ENCODE measurements around the gene STAT3. TPM values are rescaled to one million over a fixed set of nuclear protein-coding genes. Genes with fewer than 3 reads are reported as not detected.
A peak's percentile ranks its signal among the peaks of the same experiment; 100 is the strongest.

The STAT3 gene
- total and polyA plus RNA-seq, 2 donors from 2014 or later, result 55.6 to 327 TPM

DNA sequence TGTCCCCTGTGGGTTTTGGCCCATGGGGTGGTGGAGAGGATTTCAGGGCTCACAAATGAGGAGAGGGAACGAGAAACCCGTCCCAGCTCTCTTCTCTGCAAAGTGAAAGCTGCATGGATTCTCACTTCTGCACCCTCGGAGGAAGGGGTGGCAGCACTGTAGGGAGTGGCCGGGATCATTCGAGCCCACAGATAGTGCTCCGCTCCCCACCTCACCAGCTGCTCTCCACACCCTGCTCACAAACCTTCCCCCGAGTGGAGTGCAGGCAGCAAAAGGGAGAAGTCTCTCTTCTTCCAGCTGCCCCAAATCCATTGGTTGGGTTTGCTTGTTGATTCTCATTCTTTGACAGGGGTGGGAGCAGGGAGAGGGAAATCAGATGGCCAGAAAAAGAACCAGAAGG lies 79.8 kb downstream of the STAT3 start:
- Histone ChIP-seq H3K4me1 (ENCODE audit: control insufficient read depth in 2 of 3, insufficient read depth in 2 of 3, low read depth in 1 of 3, low read length in 3 of 3) (peaks cover 7 to 24% (median 16%) of the 10 kb centered on the region in 3 donors), H3K9me3 (ENCODE audit: control insufficient read depth in 2 of 3, insufficient read depth in 1 of 3, low read length in 3 of 3) (no peaks in the 10 kb centered on the region), H3K4me3 (ENCODE audit: low read length in 3 of 3) (no peak overlapping the region), H3K36me3 (ENCODE audit: control insufficient read depth in 2 of 3, insufficient read depth in 3 of 3, low read length in 3 of 3) (peaks cover 0 to 28% (median 10%) of the 10 kb centered on the region in 3 donors), H3K27me3 (ENCODE audit: control insufficient read depth, insufficient read depth, low read length) (no peaks in the 10 kb centered on the region), H3K27ac (ENCODE audit: low read depth in 2 of 2, low read length in 2 of 2) (no peak overlapping the region), H3K9ac (ENCODE audit: low read length in 3 of 3) (no peak overlapping the region)
- no peak for TF ChIP-seq CTCF (IDR thresholded peaks at IDR 0.05; ENCODE audit: borderline replicate concordance, extremely low read depth, insufficient read depth)
- intact Hi-C loops (cut with DNase I), result no loop called here
- no peak for DNase-seq
- no peak for FAIRE-seq

DNA sequence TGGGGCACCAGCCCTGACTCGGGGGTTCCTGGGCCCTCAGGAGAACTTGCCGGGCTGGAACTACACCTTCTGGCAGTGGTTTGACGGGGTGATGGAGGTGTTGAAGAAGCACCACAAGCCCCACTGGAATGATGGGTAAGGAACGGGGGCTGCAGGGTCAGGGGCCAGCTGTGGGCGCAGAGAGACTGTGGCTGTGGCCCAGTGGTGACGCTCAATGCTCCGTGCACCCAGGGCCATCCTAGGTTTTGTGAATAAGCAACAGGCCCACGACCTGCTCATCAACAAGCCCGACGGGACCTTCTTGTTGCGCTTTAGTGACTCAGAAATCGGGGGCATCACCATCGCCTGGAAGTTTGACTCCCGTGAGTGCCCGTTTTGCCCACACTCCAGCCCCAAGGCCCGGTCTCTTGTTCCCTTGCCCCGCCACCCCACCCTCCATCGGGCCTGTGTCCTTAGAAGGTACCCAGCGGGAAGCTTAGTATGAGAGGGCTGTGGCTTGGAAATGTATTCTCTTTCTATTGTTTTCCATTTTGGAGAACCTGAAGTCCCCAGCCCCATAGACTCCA lies 80.8 kb downstream of the STAT3 start:
- Histone ChIP-seq H3K9me3 (ENCODE audit: control insufficient read depth in 2 of 3, insufficient read depth in 1 of 3, low read length in 3 of 3) (no peaks in the 10 kb centered on the region), H3K9ac (ENCODE audit: low read length in 3 of 3) (no peak overlapping the region), H3K36me3 (ENCODE audit: control insufficient read depth in 2 of 3, insufficient read depth in 3 of 3, low read length in 3 of 3) (peaks cover 0 to 28% (median 9%) of the 10 kb centered on the region in 3 donors), H3K4me1 (ENCODE audit: control insufficient read depth in 2 of 3, insufficient read depth in 2 of 3, low read depth in 1 of 3, low read length in 3 of 3) (peaks cover 7 to 20% (median 16%) of the 10 kb centered on the region in 3 donors), H3K27ac (ENCODE audit: low read depth in 2 of 2, low read length in 2 of 2) (no peak overlapping the region), H3K27me3 (ENCODE audit: control insufficient read depth, insufficient read depth, low read length) (no peaks in the 10 kb centered on the region), H3K4me3 (ENCODE audit: low read length in 3 of 3) (no peak overlapping the region)
- intact Hi-C loops (cut with DNase I), result no loop called here
- FAIRE-seq (no peak), DNase-seq (no peak)
- no peak for TF ChIP-seq CTCF (IDR thresholded peaks at IDR 0.05; ENCODE audit: borderline replicate concordance, extremely low read depth, insufficient read depth)

GRCh38 chr17:42306385-42306667 lies 81.9 kb downstream of the STAT3 start:
- Histone ChIP-seq H3K4me1 (ENCODE audit: control insufficient read depth in 2 of 3, insufficient read depth in 2 of 3, low read depth in 1 of 3, low read length in 3 of 3) (peaks cover 5 to 13% (median 9%) of the 10 kb centered on the region in 3 donors), H3K4me3 (ENCODE audit: low read length in 3 of 3) (no peak overlapping the region), H3K9me3 (ENCODE audit: control insufficient read depth in 2 of 3, insufficient read depth in 1 of 3, low read length in 3 of 3) (no peaks in the 10 kb centered on the region), H3K9ac (ENCODE audit: low read length in 3 of 3) (no peak overlapping the region), H3K36me3 (ENCODE audit: control insufficient read depth in 2 of 3, insufficient read depth in 3 of 3, low read length in 3 of 3) (peaks cover 0 to 32% (median 18%) of the 10 kb centered on the region in 3 donors), H3K27ac (ENCODE audit: low read depth in 2 of 2, low read length in 2 of 2) (peak overlapping the region in 1 of 2 donors; percentile 61), H3K27me3 (ENCODE audit: control insufficient read depth, insufficient read depth, low read length) (no peaks in the 10 kb centered on the region)
- FAIRE-seq (no peak), DNase-seq (no peak)
- intact Hi-C loops (cut with DNase I), result no loop called here
- TF ChIP-seq CTCF (IDR thresholded peaks at IDR 0.05; ENCODE audit: borderline replicate concordance, extremely low read depth, insufficient read depth), result no peak

All from kidney (tissue), 14 donors.